IPS-NIHi7 (cell line): Measurements from ENCODE around the gene DNAJB4.
A peak's percentile ranks its signal among the peaks of the same experiment; 100 is the strongest.

Experiments
- DNase-seq: peaks from one replicate; pipeline ENCODE4 v3.0.0; 2012; ENCODE audit warnings: mixed read lengths; ENCODE audit errors: extremely low spot score

DNAJB4 gene

GRCh38 chr1:78036450-78036849, 31.7 kb downstream of the DNAJB4 start:
- no peak for DNase-seq

- DNase-seq = no peak
These were observed 33.3 kb downstream of the DNAJB4 start for GRCh38 chr1:78038071-78038470.

GRCh38 chr1:78038491-78038939, 33.8 kb downstream of the DNAJB4 start:
- no peak for DNase-seq

GRCh38 chr1:78040484-78041089, 35.8 kb downstream of the DNAJB4 start:
- no peak for DNase-seq

- no peak for DNase-seq
These were observed 38.7 kb downstream of the DNAJB4 start for GRCh38 chr1:78043436-78043835.

- no peak for DNase-seq
These were observed 40.2 kb downstream of the DNAJB4 start for GRCh38 chr1:78044796-78045562.

- no peak for DNase-seq
These were observed 40.8 kb downstream of the DNAJB4 start for GRCh38 chr1:78045563-78045925.

GRCh38 chr1:78045926-78046778, 41.4 kb downstream of the DNAJB4 start, which contains the start of gene GIPC2:
GIPC2 (plus strand) TSS chr1:78045966; CDS start chr1:78046095, 129 bp downstream.
- DNase-seq = peak; percentile 64

- no peak for DNase-seq
These were observed 42.4 kb downstream of the DNAJB4 start for GRCh38 chr1:78047106-78047505.

- no peak for DNase-seq
These were observed 42.9 kb downstream of the DNAJB4 start for GRCh38 chr1:78047631-78048030.

GRCh38 chr1:78048446-78048845, 43.7 kb downstream of the DNAJB4 start:
- DNase-seq = no peak

- no peak for DNase-seq
These were observed 44.7 kb downstream of the DNAJB4 start for GRCh38 chr1:78049396-78049795.

- DNase-seq = no peak
These were observed 46.3 kb downstream of the DNAJB4 start for GRCh38 chr1:78051005-78051404.

- no peak for DNase-seq
These were observed 48.1 kb downstream of the DNAJB4 start for GRCh38 chr1:78052685-78053405.

GRCh38 chr1:78053498-78053897, 48.8 kb downstream of the DNAJB4 start:
- DNase-seq = no peak

- DNase-seq = no peak
These were observed 49.8 kb downstream of the DNAJB4 start for GRCh38 chr1:78054559-78054958.

GRCh38 chr1:78054972-78055371, 50.2 kb downstream of the DNAJB4 start:
- DNase-seq = no peak

GRCh38 chr1:78055565-78056132, 50.9 kb downstream of the DNAJB4 start:
- DNase-seq = no peak

GRCh38 chr1:78058670-78059069, 53.9 kb downstream of the DNAJB4 start:
- no peak for DNase-seq

GRCh38 chr1:78060857-78061563, 56.3 kb downstream of the DNAJB4 start:
- no peak for DNase-seq
